HG02571 (cell line): ENCODE data around the gene ITGBL1.

Experiments used
- ATAC-seq: cut with Tn5 transposase; IDR thresholded peaks from one replicate; pipeline ENCODE4 v1.9.1; 2021; ENCODE audit warnings: mild to moderate bottlenecking, moderate library complexity; ENCODE audit not compliant: unreplicated experiment

The ITGBL1 gene, protein sequence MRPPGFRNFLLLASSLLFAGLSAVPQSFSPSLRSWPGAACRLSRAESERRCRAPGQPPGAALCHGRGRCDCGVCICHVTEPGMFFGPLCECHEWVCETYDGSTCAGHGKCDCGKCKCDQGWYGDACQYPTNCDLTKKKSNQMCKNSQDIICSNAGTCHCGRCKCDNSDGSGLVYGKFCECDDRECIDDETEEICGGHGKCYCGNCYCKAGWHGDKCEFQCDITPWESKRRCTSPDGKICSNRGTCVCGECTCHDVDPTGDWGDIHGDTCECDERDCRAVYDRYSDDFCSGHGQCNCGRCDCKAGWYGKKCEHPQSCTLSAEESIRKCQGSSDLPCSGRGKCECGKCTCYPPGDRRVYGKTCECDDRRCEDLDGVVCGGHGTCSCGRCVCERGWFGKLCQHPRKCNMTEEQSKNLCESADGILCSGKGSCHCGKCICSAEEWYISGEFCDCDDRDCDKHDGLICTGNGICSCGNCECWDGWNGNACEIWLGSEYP

GRCh38 chr13:101452519-101453485 is at the start of gene ITGBL1:
Gene ITGBL1 (plus strand): TSS chr13:101452675. CDS start chr13:101452834, 159 bp downstream.
- peak; percentile 88 for ATAC-seq

DNA sequence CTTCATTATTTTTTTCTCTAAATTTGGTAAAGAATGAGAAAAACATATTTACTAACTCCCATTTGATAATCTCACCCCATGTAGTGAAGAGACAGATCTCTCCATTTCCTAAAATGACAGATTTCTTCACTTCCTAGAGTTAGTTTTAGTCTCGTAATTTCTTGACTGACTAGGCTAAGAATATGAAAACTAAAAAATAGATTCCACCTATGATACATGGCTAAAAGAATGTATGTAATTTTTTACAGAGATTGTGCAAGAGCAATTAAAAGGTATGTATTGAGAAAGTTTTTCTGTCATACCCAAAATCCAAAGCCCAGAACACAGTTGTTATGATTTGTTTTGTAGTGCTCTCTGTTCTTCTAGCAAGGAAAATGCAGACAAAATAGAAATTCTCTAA is 45.7 kb upstream of the ITGBL1 start:
- no peak for ATAC-seq

- no peak for ATAC-seq
Observed at GRCh38 chr13:101408154-101408553, 44.3 kb upstream of the ITGBL1 start.

DNA sequence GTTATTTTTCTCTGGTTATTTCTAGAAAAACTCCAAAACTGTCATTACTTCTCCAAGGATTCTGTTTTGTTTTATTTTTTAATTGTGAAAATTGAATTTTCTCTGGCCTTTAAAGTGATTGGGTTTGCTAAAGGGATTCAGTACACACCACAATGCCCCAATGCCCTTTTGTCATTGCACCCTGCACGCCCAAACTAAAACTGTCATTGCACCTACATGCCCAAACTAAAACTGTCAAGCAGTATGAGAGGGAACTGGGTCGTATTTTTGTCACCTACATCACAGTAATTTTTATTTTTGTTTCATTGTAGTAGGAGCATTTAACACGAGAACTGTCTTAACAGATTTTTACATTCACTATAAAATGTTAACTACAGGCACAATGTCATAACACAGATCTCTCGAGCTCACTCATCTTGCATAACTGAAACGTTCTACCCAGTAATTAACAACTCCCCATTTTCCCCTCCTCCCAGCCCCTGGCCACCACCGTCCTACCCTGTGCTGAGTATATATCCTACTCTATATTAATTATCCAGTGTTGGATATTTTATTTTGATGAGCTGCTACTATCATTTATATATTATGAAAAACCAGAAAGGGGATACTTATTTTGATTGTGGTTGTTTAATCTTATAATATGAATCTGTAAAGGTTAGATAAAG is 43.4 kb upstream of the ITGBL1 start:
- no peak for ATAC-seq

DNA sequence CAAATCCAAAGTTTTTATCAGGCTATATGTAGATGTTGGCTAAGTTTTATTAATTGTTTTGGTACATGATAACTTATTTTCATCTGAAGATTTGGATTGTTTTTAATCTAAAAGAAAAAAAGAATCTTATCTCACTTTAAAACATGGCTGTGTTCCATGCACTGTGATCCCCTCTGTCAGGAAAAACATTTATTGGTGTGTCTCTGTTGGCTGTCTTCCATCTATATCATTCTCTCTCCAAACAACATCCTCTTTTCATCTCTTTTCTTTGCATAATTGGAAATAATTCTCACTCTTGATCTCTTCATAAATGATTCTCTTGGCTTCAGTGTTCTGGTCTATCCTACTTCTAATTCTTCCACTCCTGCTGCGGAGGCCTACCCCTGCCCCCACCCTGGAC is 40.4 kb upstream of the ITGBL1 start:
- ATAC-seq, result no peak

GRCh38 chr13:101415358-101416174 is 36.9 kb upstream of the ITGBL1 start:
- ATAC-seq, result no peak

DNA sequence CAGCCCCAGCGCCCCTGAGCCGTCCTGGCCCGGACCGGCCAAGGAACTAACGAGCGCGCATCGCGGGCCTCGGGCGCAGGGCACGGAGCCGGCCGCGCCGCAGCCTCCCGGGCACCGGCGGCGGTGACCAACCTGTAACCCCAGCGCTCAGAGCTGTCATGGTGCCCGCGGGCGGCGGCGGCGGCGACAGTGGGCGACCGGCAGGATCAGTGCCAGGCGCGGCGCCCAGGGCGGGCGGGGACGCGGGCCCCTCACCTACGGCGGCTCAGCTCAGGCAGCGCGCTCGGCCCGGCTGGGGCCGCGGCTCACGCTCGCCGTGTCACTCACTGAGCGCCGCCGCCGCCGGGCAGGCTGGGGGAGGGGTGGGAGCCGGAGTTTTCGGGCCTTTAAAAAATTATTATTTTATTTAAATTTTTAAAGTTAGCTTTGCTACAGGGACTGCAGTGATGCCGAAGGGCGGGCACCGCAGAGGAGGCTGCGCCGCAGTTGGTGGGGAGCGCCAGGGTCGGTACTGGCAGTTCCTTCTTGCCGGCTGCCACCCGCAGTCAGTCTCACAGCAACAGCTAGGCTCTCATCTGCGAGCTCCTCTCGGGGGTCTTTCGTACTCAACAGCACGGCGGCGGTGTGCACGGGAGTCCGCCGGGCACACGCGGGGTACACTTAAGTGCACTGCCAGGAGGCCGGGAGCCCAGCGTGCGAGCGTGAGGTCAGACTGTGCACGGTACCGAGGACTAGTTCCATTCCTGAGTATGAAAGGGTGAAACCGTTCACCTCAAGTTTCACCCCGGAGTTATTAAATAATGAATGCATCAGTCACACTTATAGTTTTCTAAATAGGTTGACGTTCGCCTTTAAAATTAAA is 36.1 kb upstream of the ITGBL1 start, which contains the start of gene NALCN:
TSS of gene NALCN (minus strand) at position 328 of the 862 bp plus-strand sequence. CDS start 17,382 bp downstream, outside the sequence.
- no peak for ATAC-seq

- no peak for ATAC-seq
Observed at GRCh38 chr13:101417043-101417406, 35.5 kb upstream of the ITGBL1 start.

GRCh38 chr13:101417501-101417900 is 35.0 kb upstream of the ITGBL1 start:
- ATAC-seq, result no peak

DNA sequence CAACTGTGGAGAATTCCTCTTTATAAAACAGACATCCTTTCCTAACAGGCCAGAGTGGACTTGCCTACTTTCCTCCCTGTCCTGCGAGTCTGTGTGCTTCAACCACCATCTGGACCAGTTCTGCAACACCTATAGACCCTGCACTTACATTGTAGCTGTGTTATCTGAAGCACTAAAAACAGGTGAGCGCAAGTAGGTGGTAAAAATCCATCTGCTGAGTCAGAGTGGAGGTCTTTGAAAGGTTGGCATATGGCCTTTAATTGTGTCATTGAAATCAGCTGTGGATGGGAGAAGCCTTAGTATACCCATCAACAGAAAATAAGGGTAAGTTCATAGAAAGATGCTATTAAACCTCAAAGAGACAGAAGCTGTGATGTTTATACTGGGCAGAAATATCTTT is 28.6 kb upstream of the ITGBL1 start:
- ATAC-seq, result no peak

- ATAC-seq, result no peak
Observed at GRCh38 chr13:101424381-101425155, 27.9 kb upstream of the ITGBL1 start.

DNA sequence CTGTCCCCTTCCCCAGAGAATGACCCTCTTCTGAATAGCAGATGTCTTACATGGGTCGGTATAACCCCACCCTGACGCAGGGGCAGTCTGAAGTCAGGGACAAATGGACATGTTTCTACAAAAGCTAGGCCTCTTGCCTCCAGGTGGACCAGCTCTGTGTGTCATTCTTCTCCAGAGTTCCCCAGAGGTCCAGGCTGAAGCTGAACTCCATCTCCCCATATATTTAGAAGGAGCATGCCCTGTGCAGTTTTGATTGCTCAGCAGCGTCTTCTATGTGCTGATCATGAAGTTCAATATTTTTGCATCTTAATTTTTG is 27.4 kb upstream of the ITGBL1 start:
- ATAC-seq, result no peak

GRCh38 chr13:101425623-101426022 is 26.9 kb upstream of the ITGBL1 start:
- no peak for ATAC-seq

DNA sequence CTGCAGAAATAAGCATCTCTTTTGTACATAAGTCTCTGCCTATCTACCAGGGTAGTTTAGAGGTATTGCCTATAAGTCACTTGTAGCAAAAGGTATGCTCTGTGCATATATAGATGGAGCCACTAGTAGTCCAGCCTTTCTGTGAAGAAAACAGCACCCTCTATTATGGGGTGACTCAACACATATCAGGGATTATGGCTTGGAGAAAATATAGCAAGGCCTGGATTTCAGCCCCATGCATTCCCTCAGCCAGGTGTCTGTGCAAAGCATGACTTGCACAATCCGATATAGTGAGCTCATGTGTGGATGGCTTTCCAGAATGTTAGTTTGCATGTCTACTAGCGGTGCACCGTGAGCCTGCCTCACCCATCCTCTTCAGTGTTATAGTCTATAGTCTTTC is 22.7 kb upstream of the ITGBL1 start:
- no peak for ATAC-seq

GRCh38 chr13:101433895-101434294 is 18.6 kb upstream of the ITGBL1 start:
- ATAC-seq, result no peak

GRCh38 chr13:101434486-101434885 is 18.0 kb upstream of the ITGBL1 start:
- ATAC-seq, result no peak

DNA sequence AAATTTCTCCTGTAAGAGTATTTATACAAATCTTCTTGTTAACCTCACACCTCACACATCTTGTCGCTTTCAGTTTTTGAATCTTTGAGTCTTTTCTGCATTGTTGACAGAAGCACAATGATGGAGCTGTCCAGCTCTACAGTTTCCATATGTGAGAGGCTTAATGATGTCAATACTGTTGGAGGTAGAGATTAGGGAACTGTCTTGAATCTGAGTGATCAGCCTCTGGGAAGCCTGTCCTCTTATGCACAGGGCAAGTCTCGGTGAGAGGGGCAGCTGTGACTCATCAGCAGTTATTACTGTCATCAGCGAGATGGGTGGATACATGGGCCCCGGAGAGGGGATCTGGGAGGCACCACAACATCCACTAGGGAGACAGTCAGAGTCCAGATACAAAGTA is 4.6 kb upstream of the ITGBL1 start:
- no peak for ATAC-seq
